ENCODE data around the gene C14orf39.

- TF ChIP-seq ZNF619 (CRISPR knock-in tag; IDR thresholded peaks at IDR 0.05) (no peak), CBX5 (CRISPR knock-in tag; IDR thresholded peaks at IDR 0.05; ENCODE audit: borderline replicate concordance) (no peak), HOMEZ (CRISPR knock-in tag; IDR thresholded peaks at IDR 0.05; ENCODE audit: low read depth) (no peak), ZNF660 (CRISPR knock-in tag; IDR thresholded peaks at IDR 0.05; ENCODE audit: borderline replicate concordance, low read depth) (no peak), HOXA7 (CRISPR knock-in tag; IDR thresholded peaks at IDR 0.05) (no peak), TAF1 (CRISPR knock-in tag; IDR thresholded peaks at IDR 0.05) (no peak)
Measured at GRCh38 chr14:60514741-60515491, 29.1 kb upstream of the C14orf39 start.
